GM18505 (cell line): ENCODE results near the gene DYNC1I1.

Source experiments
- ATAC-seq: cut with Tn5 transposase; IDR thresholded peaks from one replicate; pipeline ENCODE4 v1.9.1; 2021; ENCODE audit not compliant: unreplicated experiment
- POLR2A ChIP-seq: IDR thresholded peaks from 4 replicates; pipeline ENCODE4 v1.6.1; 2011; ENCODE audit warnings: borderline replicate concordance; ENCODE audit not compliant: insufficient read depth, insufficient read length; ENCODE audit errors: extremely low read depth

DYNC1I1 gene

GRCh38 chr7:95772771-95773581 lies 622 bp downstream of the DYNC1I1 start:
- ATAC-seq: no peak
- no peak for TF ChIP-seq POLR2A

- TF ChIP-seq POLR2A: no peak
- no peak for ATAC-seq
Observed at GRCh38 chr7:95776561-95777185, 4.3 kb downstream of the DYNC1I1 start.

- ATAC-seq: no peak
- TF ChIP-seq POLR2A: no peak
Observed at GRCh38 chr7:95777269-95777668, 4.9 kb downstream of the DYNC1I1 start.

- no peak for TF ChIP-seq POLR2A
- no peak for ATAC-seq
Observed at GRCh38 chr7:95780665-95781064, 8.3 kb downstream of the DYNC1I1 start.

- no peak for TF ChIP-seq POLR2A
- no peak for ATAC-seq
Observed at GRCh38 chr7:95781961-95782586, 9.7 kb downstream of the DYNC1I1 start.

GRCh38 chr7:95784796-95785195 lies 12.4 kb downstream of the DYNC1I1 start:
- ATAC-seq: no peak
- no peak for TF ChIP-seq POLR2A

DNA sequence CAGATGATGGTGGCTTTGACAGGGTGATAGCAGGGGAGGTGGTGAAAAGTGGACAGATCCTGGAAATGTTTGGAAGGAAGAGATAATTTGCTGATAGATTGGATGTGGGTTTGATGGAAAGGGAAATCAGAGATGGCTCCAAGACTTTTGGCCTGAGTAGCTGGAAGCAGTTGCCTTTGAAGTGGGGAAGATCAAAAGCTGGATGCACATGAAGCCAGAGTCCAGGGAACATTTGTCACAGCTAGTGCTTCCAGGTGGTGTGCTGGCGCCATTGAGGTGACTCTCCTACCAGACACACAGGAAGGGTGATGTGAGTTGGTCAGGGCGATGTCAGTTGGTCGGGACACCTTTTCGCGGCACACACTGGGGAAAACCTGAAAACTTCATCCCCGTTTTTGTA lies 15.9 kb downstream of the DYNC1I1 start:
- TF ChIP-seq POLR2A: no peak
- ATAC-seq: no peak

DNA sequence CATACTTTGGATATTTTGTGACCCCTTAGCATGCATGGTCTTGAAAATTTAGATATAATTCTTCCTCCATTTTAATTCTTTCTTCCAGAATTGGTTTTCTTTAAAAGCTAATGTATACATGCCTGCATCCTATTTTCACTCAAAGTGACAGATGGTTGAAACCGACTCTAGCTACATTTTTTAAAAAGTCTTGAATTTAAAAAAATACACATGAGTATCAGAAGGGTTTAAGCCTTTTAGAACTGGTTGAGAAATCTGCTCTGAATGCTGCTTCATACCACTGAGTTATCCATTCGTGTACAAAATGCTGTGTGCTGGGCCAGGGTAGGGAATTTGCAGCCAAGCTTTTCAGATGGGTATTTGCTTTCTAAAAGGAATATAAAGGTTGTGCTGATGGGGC lies 16.5 kb downstream of the DYNC1I1 start:
- ATAC-seq: no peak
- TF ChIP-seq POLR2A: no peak

GRCh38 chr7:95793658-95794057 lies 21.3 kb downstream of the DYNC1I1 start:
- TF ChIP-seq POLR2A: no peak
- ATAC-seq: no peak

GRCh38 chr7:95794917-95795515 lies 22.7 kb downstream of the DYNC1I1 start:
- ATAC-seq: no peak
- TF ChIP-seq POLR2A: no peak

- ATAC-seq: no peak
Observed at GRCh38 chr7:95796617-95797016, 24.3 kb downstream of the DYNC1I1 start.

DNA sequence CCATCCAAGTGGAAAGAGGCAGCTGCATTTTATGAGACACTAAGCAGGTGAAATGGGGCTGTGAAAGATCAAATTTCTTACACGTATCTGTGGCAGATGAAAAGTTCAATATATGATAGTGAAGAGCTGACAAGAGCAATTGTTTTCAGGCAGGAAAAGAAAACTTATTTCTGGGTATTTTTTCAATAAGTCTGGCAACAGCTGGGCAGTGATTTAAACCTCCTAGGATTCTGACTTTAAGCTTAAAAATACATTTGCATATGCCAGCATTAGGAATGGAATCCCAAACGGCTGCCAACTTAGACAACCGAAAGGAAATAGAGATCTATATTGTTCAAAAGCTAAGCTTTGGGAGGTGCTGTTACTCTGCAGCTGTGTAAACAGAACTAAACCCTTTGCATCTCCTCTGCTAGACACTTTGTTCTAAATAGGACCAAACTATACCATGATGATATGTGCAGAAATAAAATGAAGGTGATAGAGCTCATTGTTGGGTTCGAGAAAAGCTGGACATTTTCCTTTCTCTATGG lies 26.1 kb downstream of the DYNC1I1 start:
- ATAC-seq: no peak

More at GRCh38 chr7:95796617-95797016, 24.3 kb downstream of the DYNC1I1 start:
- TF ChIP-seq POLR2A: no peak

GRCh38 chr7:95800787-95801186 lies 28.4 kb downstream of the DYNC1I1 start:
- ATAC-seq: no peak
- no peak for TF ChIP-seq POLR2A

More for the DNA sequence above, 26.1 kb downstream of the DYNC1I1 start:
- TF ChIP-seq POLR2A: no peak
